GM18870 (cell line): Measurements from ENCODE around the gene NLGN1.

Experiments used
- ATAC-seq: cut with Tn5 transposase; IDR thresholded peaks from one replicate; pipeline ENCODE4 v1.9.1; 2021; ENCODE audit warnings: moderate library complexity; ENCODE audit not compliant: unreplicated experiment

The NLGN1 gene

DNA sequence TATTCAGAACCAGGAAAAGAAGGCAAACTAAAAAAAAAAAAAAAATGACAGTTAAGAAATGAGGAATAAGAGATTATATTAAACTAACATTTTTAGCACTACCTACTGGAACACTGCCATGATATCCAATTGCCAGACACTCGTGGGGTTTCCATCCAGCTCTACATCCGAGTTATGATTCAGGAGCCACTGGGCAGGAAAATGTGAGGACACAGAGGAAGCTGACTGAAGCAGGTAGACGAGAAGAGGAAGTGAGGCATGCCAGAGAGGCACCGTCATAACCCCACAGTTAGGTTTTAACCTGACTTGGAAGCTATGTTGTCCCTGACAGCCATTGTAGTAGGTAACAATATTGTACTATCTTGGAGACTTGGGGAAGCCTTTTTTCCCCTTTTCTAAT lies 495.0 kb downstream of the NLGN1 start:
- no peak for ATAC-seq

DNA sequence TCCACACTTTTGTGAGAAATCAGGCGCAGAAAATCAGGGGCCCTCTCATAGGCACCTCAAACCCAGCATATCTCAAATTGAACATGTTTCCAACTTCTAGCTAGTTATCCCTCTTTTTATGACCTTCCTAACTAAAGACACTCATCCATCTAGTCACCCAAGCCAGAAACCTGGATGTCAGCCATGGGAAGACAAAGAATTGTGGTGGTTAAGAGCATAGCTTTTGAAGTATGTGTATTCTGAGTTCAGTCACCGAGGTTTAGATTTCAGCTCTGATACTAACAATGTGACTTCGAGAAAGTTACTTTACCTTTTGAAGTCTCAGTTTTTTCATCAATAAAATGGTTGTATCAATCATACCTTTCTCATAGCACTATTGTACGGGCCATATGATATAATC lies 495.5 kb downstream of the NLGN1 start:
- ATAC-seq = no peak

DNA sequence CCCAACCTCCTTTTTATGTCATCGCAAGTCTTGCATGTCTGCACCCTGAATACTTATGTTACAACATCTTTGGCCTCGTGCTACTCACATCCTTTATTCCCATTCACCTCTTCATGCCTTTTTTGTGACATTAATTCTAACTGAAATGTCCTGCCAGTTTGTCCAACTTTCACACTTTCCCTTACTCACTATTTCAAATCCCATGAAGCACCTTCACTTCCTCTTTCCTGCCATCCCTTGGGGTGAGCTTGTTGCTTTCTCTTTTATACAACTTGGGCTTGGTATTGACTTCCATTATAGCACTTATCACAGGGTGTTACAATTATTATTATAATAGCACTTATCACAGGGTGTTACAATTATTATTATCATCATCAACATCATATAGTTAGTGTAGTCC lies 496.3 kb downstream of the NLGN1 start:
- ATAC-seq = no peak

DNA sequence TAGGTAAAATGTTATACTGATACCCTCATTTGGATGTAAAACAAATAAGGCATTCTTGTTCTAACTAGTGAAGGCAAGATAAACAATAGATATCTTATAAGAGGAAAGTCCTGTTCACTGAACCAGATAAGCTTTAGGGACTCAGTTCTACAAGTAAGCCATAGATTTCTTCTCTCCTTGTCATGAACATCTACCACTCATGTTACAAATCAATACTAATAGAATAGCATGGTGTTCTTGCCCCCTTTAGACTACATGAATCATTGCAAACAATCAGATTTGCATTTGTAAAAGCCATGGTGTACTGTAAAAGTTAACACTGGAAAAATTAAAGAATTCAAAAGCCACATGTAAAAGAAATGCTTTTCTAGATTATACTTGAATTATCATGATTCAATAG lies 500.1 kb downstream of the NLGN1 start:
- ATAC-seq = no peak

DNA sequence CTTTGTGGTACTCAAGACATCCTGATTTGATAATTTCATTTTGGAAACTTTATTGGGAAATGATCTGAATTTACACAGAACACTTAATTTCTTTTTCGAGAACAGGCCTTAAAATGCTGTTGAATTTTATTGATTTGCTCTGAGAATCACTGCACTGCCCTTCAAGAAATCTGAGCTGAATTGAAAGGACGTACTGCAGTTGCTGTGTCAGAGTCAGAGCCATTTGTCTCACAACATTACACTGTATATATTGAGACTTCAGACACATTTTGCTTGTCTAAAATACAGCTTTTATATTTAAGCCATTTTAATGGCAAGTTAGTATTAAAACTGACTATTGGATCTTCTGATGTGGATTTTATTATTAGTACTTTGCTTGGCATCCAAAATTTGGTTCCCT lies 504.1 kb downstream of the NLGN1 start:
- ATAC-seq = no peak

DNA sequence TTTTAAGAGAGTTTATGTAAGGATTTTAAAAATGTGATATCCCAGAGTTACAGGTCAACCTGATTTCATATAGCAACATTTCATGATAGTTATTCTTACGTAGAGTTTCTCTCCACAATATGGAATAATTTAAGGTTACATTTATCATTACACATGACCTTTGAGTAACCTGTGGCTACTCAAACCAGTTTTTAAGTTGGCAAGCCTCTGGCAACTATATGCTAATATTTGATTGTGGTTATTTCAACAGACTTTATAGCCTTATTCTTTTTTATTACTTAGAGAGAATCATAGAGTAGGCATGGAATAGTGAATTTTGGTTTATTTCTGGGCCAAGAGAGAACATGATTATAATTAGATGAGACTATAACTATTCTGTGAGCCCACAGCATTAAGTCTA lies 504.9 kb downstream of the NLGN1 start:
- ATAC-seq = no peak

DNA sequence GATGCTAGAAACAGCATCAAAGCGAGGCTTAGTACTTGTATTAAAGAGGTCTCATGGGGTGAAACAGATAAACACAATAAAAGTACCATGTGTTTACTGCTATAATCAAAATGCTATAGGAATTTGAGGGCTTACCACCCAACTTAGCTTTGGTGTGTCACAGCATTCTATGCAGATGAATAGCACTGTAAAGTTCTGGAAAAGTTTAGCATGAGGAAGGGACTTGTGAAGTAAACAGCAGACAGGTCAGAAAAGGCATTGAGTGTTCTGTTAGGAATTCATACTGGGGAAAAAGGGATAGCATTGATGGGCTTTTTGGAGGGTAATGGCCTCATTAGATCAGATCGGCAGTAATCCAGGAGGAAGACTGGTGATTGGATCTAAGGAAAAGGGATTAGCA lies 505.3 kb downstream of the NLGN1 start:
- no peak for ATAC-seq

DNA sequence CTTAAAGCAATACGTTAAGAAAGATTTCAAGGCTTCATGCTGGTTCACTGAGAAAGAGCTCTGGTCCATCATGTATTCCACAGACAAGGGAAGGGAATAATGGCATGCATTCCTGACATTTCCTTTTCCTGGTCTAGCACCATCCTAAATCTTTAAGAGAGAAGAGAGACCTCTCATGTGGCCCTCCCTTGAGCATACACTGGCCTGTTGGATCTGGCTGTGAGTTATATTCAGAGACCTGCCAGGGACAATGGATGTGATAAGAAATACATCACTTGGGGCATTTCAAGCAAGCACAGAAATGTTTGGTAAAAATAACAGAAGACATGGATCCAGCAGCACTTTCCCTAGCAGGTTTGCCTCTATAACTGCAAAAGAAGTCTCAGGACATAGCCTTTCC lies 507.8 kb downstream of the NLGN1 start:
- no peak for ATAC-seq

DNA sequence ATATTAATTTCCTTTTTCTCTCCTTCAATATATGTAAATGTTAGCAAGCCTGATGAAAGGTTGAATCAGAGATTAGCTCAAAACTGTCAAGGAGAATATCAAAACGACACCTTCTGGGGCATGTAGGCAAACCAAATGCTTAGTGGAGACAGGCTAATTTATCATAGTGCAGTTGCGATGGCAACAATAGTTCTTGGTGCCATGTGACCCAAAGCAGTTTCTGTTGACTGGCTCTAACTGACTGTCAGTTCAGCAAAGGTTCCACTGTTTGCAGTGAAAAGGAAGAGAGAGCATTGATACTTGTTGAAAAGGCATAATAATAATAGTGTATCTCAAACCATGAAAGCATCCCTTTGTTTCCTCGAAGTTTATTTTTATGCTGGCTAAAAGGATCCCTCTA lies 513.9 kb downstream of the NLGN1 start:
- ATAC-seq = no peak

DNA sequence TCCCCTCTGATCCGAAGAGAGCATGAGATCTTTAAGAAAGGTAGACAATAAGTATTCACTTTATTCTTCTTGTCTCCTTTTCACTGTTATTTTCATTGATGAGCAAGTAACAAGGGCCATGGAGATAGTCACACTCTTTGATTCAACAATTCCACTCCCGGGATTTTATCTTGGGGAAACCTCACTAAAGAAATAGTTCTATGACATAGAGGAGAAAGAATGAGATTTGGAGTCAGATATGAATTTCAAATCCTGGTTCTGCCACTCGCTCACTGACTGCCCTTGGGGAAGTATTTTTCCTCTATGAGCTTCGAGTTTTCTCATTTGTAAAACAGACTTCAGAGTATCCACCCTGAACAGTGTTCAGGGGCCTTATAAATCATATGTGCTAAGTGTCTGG lies 514.6 kb downstream of the NLGN1 start:
- no peak for ATAC-seq

DNA sequence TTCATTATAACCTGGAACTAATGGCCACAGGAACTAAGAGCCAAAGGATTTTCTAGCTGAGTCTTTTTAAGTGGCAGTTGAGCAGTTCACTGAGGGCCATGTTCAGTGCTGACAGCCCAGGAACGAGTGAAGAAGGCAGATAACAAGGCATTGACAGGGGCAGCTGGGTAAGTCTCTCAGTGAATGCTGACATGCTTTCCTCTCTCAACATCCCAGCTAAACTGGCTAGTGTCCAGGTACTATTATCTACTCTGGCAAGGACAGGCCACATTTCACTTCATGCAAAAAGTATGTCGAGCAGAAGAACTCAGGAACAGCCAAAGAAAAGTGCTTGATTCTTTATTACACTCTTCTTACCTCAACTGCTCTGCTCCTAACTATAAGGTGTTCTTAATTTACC lies 515.9 kb downstream of the NLGN1 start:
- ATAC-seq = no peak

DNA sequence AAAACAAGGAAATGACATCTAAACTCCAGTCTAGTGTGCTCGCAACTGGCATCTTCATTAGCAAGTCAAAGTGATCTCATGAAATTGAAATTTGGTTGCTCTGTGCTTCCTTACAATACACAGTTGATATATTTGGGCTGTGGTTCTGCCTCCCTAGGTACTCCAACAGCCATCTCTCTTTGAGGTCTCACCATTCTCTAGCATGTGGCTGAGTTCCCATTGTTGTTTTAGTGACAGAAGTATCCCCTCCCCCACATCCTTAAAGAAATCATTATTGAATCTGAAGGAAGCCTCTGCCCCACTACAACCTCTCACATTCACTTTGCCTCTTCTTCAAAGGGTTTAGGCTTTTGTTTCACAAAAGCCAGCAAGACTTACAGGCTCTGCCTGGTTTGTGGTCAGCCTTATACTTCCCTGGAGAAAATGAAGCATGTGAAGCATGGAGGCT lies 516.5 kb downstream of the NLGN1 start:
- ATAC-seq = no peak

DNA sequence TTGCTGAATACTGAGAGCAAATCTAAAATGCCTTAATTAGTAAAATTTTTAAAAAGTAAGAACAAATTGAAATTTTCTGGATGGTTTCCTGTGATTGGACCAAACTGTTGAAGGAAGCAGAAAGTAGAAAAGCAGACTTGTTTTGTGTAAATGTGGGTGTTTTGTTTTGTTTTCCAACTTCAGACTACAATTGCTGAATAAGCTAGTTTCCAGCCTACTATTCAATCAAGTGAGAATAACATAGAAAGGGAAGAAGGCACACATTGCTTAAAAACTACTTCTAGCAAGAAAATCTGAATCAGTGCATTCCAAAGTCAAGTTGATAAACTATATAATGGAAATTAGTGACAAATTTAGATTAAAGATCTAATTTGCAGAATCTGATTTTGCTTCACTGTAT lies 519.3 kb downstream of the NLGN1 start:
- ATAC-seq = no peak

DNA sequence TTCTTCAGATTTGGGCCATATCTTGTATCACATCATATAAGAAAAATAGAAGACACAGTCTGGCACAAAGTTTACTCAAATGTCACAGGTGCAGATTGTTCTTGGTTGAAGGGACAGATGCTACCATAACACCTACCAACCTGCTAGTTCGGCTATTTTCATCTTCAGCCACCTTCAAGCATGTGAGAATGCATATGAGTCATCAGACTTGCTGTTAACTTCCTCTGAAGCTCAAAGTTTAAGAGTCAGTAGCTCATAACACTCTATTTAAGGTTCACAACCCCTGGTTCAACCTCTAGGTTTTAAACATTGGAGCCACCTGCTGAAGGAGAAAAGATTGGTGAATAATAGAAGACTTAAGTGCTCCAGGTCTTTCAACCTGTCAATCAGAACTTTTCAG lies 522.8 kb downstream of the NLGN1 start:
- ATAC-seq = peak; percentile 89

DNA sequence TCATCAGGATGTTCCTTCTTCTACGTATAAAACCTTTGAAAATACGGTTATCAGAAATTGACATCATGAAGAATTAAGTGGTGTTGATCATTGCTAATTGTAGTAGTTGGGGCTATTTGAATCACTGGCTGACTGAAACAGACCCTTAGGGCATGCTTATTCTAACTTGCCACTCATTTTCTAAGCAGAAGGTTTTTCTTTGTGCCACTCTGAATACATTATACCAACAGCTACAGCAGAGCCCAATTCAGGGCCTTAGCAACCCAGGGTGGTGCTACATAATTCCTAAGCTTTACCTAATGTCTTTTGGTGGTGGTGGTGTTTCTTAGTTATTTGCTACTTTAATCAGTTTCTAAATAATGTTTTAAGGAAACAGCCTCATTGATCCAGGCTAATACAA lies 524.2 kb downstream of the NLGN1 start:
- no peak for ATAC-seq

DNA sequence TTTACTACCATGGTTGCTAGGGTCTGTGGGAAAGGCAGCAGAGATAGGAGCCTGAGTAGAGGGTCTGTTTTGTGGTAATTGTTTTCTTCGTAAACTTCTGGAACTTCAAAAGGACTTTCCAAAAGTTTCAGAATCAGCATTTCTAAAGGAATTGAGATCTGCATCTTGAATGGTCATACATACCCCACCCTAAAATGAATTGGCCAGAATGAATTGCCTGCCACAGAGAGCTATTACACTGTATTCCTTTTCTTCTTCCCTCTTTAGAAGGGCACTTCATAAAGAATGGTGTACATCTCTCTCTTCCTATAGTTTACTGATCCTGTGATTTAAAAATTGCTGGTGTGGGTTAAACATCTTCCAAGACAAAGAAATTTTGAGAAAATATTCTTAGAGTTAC lies 525.7 kb downstream of the NLGN1 start:
- ATAC-seq = no peak

DNA sequence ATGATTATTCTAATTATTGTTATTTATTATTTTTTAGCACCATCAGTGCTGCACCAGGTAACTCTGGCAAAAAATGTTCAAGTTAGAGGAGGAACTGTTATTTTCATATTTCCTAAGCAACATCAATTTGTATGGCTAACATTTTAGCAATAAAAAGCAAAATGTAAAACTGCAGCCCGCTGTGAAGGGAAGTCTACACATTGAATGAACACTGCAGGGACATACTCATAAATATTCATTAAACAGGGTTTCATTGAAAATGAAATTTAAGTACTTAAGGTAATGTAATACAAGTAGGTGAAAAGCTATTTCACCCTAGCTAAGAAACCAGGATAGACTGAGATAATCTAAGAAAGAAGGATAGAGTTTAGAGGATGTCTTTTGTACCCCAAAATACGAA lies 532.7 kb downstream of the NLGN1 start:
- ATAC-seq = no peak

DNA sequence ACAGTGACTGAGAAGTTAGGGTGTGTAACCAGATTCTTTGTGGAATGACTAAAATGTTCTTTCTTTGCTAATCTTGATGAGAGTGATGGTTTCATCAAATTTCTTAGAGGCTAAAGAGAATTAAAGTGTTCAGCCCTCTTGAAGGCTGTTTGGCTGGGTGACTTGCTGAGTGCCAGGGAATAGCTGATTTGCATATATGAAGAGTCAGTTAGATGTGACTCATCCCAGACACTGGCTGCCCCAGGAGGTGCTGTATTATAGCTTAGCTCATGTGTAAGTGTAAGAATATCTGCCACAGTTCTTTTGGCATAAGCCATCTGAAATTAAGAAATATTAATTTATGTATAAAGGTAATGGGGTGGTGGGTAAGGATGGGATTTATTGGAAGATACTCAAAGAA lies 535.1 kb downstream of the NLGN1 start:
- ATAC-seq = peak; percentile 83

DNA sequence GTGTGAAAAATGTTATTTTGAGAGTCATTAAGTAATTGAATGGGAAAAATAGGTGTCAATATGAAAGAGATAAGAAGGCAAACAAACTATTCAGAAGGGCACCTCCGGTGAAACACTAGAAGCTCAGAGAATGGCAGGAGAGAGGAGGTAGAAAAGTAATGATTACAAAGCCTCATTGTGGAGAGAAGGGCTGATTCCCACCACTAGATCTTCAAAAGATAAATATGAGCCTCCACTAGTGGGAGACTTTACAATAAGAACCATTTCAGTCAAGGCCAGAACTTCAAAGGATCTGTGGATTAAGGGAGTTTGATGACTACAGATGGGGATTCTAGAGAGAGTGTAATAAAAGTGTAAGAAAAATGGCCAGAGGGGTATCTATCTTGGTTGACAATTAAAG lies 535.6 kb downstream of the NLGN1 start:
- no peak for ATAC-seq

DNA sequence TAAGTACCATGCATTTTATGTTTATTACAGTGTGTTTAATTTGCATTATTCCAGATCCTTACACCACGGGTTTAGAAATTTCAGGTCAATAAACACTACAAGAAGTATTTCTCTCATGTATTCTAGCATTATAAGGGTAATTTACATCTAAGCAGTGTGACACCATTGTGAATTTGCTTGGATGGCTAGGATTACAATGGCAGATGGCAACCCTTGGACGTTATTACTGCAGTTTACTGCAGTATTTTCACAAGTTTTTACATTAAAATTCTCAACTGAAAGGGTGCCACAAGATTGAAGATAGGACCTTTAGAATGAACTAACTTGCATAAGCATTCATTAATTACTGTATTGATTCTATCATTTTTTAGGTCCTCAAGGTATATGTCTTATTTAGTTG lies 538.8 kb downstream of the NLGN1 start:
- ATAC-seq = no peak

DNA sequence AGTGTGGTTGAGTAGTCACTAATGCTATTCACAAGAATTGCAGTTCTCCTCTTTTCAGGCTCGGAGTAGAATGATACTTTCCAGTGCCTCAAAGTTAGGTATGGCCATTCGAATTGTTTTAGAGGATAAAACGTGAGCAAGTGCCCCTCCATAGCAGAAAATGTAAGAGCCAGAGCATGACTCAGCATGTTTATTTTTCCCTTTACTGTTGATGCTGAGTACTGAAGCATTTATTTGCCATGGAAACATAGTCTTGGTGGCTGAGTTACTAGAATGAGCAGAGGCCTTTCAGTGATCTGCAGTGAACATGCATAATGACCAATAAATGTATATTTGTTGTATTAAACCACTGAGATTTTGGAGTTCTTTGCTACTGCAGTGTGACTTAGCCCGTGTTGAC lies 540.6 kb downstream of the NLGN1 start:
- ATAC-seq = no peak

DNA sequence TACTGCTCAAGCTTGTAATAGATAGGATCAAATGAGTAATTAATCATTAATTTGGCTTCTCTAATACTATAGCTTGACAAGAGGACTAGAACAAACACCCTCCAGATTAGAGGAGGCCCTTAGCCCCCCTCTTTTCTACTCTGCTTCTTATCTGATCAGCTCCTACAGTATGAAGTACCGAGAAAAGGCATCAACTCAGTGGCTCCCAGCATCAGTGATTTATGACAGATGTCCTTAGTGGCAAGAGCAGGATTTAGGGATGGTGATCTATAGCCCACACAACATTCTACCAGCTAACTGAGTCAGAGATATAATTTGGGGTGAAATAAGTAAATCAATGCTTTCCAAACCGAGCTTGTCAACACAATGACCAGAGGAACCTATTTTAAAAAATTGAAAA lies 541.1 kb downstream of the NLGN1 start:
- no peak for ATAC-seq

DNA sequence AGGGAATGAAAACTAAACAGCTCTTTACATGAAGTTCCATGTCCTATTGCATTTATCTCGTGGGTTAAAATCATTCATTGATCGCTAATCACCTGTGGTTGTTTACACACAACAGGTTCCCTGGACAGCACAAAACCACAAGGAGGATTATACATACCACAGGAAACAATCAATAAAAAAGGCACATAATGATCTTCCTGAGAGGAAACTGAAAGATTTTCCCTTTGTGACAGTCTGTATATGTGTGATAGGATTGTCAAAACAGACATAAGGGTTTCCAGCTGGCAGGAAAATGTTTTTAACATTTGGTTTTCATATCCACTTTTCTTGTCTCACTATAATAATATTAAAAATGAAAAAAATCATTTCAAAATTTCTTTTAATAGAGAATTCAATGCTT lies 541.8 kb downstream of the NLGN1 start:
- ATAC-seq = no peak

DNA sequence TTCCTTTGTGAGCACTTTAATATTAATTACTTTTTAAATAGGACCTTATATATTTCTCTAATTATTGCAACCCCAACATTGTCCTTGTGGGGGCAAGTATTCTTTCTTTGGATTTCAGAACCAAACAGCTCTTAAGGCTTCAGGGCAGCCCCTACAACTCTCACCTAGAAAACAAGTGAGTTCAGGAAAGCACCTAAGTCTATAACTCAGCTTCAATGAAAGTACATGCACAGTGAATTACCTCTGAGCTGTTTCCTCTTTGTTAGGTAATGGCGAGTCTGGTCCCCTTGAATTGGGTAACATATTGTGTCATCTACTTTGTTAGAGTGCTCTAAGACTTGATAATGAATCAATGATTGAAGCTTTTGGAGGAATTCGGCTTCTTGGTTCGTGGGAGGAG lies 545.7 kb downstream of the NLGN1 start:
- ATAC-seq = no peak
